ENCODE data around the gene CR1.
"Not testable (repeated sequence)": the region's sequence is repeated elsewhere in the genome, so short reads cannot be mapped to it uniquely, and the experiment has no call there.

- TF ChIP-seq POLR2A (IDR thresholded peaks at IDR 0.05; ENCODE audit: low read length); GATA1 (IDR thresholded peaks at IDR 0.05; ENCODE audit: low read depth, low read length): not testable (repeated sequence)
Measured at GRCh38 chr1:207554823-207555222, 58.9 kb downstream of the CR1 start.
